ENCODE data around the gene KPRP. TPM values are rescaled to one million over a fixed set of nuclear protein-coding genes. Genes with fewer than 3 reads are reported as not detected.

Gene KPRP, protein sequence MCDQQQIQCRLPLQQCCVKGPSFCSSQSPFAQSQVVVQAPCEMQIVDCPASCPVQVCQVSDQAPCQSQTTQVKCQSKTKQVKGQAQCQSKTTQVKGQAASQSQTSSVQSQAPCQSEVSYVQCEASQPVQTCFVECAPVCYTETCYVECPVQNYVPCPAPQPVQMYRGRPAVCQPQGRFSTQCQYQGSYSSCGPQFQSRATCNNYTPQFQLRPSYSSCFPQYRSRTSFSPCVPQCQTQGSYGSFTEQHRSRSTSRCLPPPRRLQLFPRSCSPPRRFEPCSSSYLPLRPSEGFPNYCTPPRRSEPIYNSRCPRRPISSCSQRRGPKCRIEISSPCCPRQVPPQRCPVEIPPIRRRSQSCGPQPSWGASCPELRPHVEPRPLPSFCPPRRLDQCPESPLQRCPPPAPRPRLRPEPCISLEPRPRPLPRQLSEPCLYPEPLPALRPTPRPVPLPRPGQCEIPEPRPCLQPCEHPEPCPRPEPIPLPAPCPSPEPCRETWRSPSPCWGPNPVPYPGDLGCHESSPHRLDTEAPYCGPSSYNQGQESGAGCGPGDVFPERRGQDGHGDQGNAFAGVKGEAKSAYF
- not detected for total RNA-seq
- long read RNA-seq, result 0 reads

DNA sequence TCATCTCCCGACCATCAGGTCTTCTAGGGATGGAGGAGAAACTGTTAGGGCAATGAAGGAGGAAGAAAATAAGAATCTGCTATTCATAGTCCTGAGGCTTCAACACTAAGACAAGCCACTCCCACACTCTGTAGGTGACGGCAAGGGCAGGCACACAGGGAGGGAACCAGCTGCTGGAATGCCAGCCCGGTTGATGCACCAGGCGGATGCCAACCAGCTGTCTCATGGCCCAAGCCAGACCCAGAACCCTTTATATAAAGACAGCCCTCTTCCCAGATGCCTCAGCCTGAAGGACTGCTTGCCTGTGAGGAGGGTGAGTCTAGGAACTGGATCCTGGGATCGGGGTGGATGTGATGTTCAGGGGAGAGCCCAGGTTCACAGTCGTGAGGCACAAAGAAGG is at the start of gene KPRP:
Gene KPRP, plus strand, starts transcription at position 279 of the 400 bp plus-strand sequence. CDS start 1,564 bp downstream, outside the sequence.
- DNase-seq (ENCODE audit: missing footprints) (no peak), ATAC-seq (no peak)
- intact Hi-C loops (cut with DNase I), result no loop called here

GRCh38 chr1:152718238-152718637 is 39.6 kb upstream of the KPRP start:
- intact Hi-C loops (cut with DNase I), result no loop called here
- DNase-seq (ENCODE audit: missing footprints) (no peak), ATAC-seq (no peak)

- intact Hi-C loops (cut with DNase I), result no loop called here
- no peak for ATAC-seq
- DNase-seq (ENCODE audit: missing footprints), result no peak
Observed at GRCh38 chr1:152725261-152725660, 32.6 kb upstream of the KPRP start.

GRCh38 chr1:152728986-152729385 is 28.8 kb upstream of the KPRP start:
- intact Hi-C loops (cut with DNase I), result no loop called here
- DNase-seq (ENCODE audit: missing footprints) (no peak), ATAC-seq (no peak)

DNA sequence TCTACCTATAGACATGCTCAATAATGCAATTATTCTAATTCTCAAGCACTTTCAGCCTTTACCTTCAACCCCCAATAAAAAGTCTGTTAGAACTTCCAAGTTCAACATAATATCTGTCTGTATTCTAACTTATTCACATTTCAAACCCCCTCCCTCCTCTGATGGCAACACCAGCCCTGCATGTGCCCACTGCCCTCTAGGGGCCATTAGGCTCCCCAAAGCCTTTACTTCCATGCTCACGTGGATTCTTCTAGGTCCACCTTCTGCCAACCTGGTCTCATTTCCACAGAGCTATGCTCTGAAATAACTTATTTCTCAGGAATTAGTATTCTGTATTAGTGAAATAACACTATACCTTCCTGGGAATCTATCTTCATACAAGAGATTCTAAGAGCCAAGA is 22.2 kb upstream of the KPRP start:
- no peak for ATAC-seq
- DNase-seq (ENCODE audit: missing footprints), result no peak
- intact Hi-C loops (cut with DNase I), result no loop called here

GRCh38 chr1:152737997-152738396 is 19.8 kb upstream of the KPRP start:
- ATAC-seq (no peak), DNase-seq (ENCODE audit: missing footprints) (no peak)
- intact Hi-C loops (cut with DNase I), result no loop called here

DNA sequence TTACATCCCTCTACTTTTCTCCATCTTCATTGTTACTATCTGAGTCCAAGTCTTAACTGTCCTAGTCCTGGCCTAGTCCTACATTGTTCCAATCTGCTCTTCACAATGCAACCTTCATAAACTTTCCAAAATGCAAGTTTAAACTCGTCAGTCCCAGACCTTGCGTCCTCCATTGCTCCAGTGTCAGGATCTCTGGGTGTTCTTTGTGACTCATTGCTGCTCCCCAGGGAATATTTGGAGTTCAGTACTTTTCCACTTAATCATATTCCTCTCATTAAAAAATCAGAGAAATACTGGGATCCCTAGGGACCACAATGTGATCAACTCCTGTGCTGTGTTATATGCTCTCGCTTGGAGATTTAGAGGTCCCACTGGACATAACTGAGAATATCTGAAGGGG is 18.0 kb upstream of the KPRP start:
- intact Hi-C loops (cut with DNase I), result no loop called here
- no peak for ATAC-seq
- DNase-seq (ENCODE audit: missing footprints), result no peak

- intact Hi-C loops (cut with DNase I), result no loop called here
- no peak for DNase-seq (ENCODE audit: missing footprints)
- no peak for ATAC-seq
Observed at GRCh38 chr1:152741656-152742055, 16.2 kb upstream of the KPRP start.

- DNase-seq (ENCODE audit: missing footprints) (no peak), ATAC-seq (no peak)
- intact Hi-C loops (cut with DNase I), result no loop called here
Observed at GRCh38 chr1:152743371-152744145, 14.3 kb upstream of the KPRP start.

GRCh38 chr1:152745289-152745704 is 12.5 kb upstream of the KPRP start:
- intact Hi-C loops (cut with DNase I), result no loop called here
- no peak for DNase-seq (ENCODE audit: missing footprints)
- no peak for ATAC-seq

GRCh38 chr1:152745765-152746444 is 11.9 kb upstream of the KPRP start:
- no peak for DNase-seq (ENCODE audit: missing footprints)
- intact Hi-C loops (cut with DNase I), result no loop called here
- no peak for ATAC-seq

- ATAC-seq (no peak), DNase-seq (ENCODE audit: missing footprints) (no peak)
- intact Hi-C loops (cut with DNase I), result no loop called here
Observed at GRCh38 chr1:152747831-152748230, 10.0 kb upstream of the KPRP start.

DNA sequence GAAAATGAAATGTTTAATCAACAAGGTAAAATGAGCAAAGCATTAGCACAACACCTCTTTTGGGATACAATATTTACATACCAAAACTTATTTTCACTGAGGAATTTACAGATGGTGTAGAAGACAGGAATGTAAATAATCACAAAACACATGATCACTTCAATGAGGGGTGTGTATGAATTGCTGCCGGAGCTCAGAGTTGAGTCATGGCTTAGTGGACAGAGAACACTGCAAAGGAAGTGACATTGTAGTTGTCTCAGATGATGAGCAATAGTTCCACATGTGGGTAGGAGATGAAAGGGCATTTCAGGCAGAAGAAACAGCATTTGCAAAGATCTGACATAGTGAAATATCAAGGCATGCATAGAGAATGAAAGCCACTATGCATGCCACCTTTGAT is 5.6 kb upstream of the KPRP start:
- DNase-seq (ENCODE audit: missing footprints) (no peak), ATAC-seq (no peak)
- intact Hi-C loops (cut with DNase I), result no loop called here

DNA sequence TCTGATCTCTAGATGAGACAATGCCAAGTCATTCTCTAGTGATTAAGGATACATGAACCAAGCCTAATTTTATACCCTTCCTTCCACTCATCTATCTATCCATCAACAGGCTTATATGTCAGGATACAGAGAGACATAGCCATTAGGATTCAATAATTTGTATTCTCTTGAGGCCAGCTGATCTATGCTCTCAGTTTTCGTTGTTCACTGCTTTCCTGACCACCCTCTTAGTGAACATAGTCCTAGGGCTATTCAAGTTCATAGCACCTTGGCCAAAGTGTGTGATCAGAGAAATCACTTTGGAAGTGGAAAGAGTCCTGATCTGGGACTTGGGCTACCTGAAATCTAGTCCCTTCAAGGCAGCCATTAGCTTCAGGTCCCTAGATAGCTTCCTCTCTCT is 4.2 kb upstream of the KPRP start:
- DNase-seq (ENCODE audit: missing footprints), result no peak
- intact Hi-C loops (cut with DNase I), result no loop called here
- no peak for ATAC-seq

DNA sequence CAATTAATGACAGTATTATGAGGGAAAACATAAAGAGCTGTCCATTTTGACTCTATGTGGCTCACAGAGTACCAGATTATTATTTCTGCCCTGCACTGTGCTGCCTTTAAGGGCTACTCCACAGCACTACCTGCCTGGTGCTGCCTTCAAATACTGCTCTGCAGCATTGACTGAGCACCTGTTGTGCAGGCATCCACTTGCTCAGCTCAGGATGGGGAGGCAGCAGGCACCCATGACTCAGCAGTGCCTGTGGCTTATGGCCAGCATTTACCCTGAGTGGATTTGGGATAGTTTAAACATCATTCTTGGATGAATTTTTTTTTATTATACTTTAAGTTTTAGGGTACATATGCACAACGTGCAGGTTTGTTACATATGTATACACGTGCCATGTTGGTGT is 953 bp upstream of the KPRP start:
- intact Hi-C loops (cut with DNase I), result no loop called here
- ATAC-seq (no peak), DNase-seq (ENCODE audit: missing footprints) (no peak)

GRCh38 chr1:152758636-152759035 is 811 bp downstream of the KPRP start:
- intact Hi-C loops (cut with DNase I), result no loop called here
- no peak for ATAC-seq

GRCh38 chr1:152759453-152760173 is 1.8 kb downstream of the KPRP start:
- intact Hi-C loops (cut with DNase I), result no loop called here
- DNase-seq (ENCODE audit: missing footprints) (no peak), ATAC-seq (no peak)

More at GRCh38 chr1:152758636-152759035, 811 bp downstream of the KPRP start:
- DNase-seq (ENCODE audit: missing footprints), result no peak

DNA sequence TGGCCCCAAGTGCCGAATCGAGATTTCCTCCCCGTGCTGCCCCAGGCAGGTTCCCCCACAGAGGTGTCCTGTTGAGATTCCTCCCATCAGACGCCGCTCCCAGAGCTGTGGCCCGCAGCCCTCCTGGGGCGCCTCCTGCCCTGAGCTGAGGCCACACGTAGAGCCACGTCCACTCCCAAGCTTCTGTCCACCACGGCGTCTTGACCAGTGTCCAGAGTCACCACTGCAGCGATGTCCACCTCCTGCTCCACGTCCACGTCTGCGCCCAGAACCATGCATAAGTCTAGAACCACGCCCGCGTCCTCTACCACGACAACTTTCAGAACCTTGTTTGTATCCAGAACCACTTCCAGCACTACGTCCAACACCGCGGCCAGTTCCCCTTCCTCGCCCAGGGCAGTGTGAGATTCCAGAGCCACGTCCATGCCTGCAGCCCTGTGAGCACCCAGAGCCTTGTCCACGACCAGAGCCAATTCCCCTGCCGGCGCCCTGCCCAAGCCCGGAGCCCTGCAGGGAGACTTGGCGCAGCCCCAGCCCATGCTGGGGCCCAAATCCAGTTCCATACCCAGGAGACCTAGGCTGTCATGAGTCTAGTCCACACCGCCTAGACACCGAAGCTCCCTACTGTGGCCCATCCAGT is 2.8 kb downstream of the KPRP start:
- intact Hi-C loops (cut with DNase I), result no loop called here
- peak; percentile 67 for DNase-seq (ENCODE audit: missing footprints)
- no peak for ATAC-seq
